Measurements from ENCODE around the gene ACE.
A peak's percentile ranks its signal among the peaks of the same experiment; 100 is the strongest.

ACE gene

DNA sequence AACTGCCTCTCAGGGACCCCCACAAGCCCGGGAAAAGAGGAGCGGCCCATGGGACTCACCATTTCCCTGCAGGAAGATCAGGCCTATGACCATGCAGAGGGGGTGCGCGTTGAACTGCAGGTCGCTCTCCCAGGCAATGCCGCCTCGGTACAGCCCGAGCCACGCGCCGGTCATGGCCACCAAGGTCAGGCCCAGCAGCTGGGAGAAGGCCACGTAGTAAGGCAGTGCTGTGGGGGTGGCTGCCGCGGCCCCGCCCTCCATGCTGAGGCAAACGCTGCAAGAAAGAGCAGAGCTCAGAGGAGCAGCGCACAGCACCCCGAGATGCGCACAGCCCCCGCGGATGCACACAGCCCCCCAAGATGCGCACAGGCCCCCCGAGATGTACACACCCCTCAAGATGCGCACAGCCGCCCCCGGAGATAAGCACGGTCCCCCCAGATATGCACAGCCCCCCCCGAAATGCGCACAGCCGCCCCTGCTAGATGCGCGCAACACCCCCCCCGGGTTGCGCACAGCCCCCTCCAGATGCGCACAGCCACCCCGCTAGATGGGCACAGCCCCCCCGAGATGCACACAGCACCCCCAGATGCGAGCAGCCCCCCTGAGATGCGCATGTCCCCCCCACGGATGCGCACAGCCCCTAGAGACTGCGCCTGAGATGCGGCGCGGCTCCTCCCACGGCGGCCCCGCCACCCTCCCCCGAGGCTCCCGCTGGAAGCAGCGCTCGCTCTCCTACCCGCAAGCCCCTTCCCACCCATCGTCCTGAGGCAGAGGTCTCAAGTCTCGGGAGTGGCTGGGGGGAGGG, 39.4 kb upstream of the ACE start:
- TF ChIP-seq, protein P1, sequence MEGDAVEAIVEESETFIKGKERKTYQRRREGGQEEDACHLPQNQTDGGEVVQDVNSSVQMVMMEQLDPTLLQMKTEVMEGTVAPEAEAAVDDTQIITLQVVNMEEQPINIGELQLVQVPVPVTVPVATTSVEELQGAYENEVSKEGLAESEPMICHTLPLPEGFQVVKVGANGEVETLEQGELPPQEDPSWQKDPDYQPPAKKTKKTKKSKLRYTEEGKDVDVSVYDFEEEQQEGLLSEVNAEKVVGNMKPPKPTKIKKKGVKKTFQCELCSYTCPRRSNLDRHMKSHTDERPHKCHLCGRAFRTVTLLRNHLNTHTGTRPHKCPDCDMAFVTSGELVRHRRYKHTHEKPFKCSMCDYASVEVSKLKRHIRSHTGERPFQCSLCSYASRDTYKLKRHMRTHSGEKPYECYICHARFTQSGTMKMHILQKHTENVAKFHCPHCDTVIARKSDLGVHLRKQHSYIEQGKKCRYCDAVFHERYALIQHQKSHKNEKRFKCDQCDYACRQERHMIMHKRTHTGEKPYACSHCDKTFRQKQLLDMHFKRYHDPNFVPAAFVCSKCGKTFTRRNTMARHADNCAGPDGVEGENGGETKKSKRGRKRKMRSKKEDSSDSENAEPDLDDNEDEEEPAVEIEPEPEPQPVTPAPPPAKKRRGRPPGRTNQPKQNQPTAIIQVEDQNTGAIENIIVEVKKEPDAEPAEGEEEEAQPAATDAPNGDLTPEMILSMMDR (IDR thresholded peaks at IDR 0.05): no peak
- H3K36me3 ChIP-seq: no peaks in the 10 kb centered on the region
- H3K27ac ChIP-seq: no peak overlapping the region
- peaks cover 2 to 13% of the 10 kb centered on the region in 2 experiments for H3K4me1 ChIP-seq (ENCODE audit: control insufficient read depth in 1 of 2, insufficient read depth in 1 of 2, low read depth in 1 of 2, low read length in 1 of 2)
- H3K27me3 ChIP-seq: peaks cover 75% of the 10 kb centered on the region
- H3K9me3 ChIP-seq: no peaks in the 10 kb centered on the region
- H3K4me3 ChIP-seq (ENCODE audit: low read depth in 1 of 2, low read length in 1 of 2): no peak overlapping the region

DNA sequence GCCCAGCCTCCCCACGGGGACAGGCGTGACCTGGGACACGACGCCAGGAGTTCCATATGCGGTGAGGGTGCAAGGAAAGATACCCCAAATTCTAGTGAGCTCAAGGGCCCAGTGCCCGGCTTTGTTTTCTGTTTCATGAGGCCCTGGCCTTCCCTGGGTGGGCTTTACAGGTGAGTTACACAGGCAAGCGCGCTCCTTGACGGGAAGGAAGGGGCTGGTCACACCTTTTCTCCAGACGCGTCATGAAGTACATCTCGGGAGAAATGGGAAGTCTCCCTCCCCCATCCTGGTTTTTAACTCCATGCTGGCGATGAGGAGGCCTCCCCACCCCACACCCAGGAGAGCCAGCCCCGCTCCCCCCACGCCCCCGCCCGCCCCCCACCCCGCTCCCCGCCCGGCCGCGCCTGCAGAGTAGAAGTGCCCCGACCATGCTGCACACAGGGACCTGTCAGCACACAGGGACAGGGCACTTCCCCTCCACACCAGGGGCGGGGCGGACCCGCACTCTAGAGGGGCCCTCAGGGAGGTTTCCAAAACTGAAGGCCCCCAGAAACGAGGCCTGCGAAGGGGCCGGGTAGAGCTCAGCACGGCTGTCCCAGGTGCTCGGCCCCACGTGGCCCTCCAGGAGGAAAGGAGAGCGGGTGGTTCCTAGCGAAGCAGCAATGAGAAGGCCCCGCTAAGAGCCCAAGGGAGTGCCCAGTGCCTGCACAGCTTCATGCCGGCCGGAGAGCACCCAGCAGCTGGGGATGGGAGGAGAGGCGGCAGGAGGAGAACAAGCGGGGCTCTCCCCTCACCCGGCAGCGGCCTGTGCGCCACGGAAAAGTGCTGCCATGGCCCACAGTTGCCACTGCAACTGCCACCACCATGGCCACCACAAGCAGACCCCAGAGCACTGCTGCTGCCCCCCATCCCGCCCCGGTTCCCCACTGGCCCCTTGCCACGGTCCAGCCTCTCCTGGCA, 38.5 kb upstream of the ACE start:
- peaks cover 73% of the 10 kb centered on the region for H3K27me3 ChIP-seq
- H3K27ac ChIP-seq: no peak overlapping the region
- no peaks in the 10 kb centered on the region for H3K9me3 ChIP-seq
- H3K36me3 ChIP-seq: no peaks in the 10 kb centered on the region
- TF ChIP-seq, protein P1 (IDR thresholded peaks at IDR 0.05): no peak
- H3K4me1 ChIP-seq (ENCODE audit: control insufficient read depth in 1 of 2, insufficient read depth in 1 of 2, low read depth in 1 of 2, low read length in 1 of 2): peaks cover 2 to 13% of the 10 kb centered on the region in 2 experiments
- no peak overlapping the region for H3K4me3 ChIP-seq (ENCODE audit: low read depth in 1 of 2, low read length in 1 of 2)

DNA sequence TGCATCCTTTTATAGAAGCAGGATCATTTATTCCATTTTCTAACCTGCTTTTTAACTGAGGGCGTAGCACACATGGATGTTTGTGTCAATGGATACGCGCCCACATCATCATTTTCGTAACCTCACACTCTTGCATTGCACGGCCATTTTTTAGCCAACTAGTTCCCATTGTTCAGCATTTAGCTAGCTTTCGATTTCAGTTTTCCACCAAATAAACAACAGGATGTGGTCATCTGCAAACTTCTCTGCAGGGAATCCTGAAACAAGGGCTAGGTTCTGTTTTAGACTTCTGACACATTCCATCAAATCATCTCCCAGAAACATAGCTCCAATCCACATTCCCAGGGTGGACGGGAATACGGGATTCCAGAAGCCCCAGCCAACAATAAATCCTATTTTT, 37.2 kb upstream of the ACE start:
- H3K4me1 ChIP-seq (ENCODE audit: control insufficient read depth in 1 of 2, insufficient read depth in 1 of 2, low read depth in 1 of 2, low read length in 1 of 2): peaks cover 2 to 13% of the 10 kb centered on the region in 2 experiments

DNA sequence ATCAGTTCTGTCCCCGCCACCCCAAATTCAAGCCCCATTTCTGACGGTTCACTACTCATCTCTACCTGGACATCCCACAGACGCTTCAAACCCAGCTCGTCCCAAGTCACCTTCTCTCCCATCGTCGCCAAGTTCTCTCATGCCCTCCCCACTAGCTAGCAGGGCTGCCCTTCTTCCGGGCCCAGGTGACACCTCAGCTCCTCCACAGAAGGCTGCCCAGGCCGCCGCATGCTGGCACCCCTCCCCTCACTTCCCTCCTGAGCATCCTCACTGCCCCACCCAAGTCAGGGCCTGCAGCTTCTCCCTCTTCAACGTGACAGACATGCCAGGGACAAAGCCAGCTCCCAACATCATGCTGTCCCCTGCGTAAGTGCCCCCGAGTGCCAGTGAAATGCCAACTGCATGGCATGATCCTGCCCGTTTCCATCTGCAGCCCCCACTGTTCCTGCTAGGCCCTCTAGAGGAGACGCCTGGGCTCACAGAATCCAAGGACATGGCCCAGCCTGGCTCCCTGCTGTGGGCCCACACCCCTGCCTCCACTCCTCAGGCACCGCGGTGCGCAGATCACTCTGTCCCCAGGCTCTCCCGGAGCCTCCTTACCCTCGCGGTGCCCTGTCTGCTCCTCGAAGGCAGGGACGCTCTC, 36.6 kb upstream of the ACE start:
- H3K9me3 ChIP-seq: no peaks in the 10 kb centered on the region
- H3K27me3 ChIP-seq: peaks cover 73% of the 10 kb centered on the region
- H3K4me1 ChIP-seq (ENCODE audit: control insufficient read depth in 1 of 2, insufficient read depth in 1 of 2, low read depth in 1 of 2, low read length in 1 of 2): peaks cover 0 to 8% of the 10 kb centered on the region in 2 experiments
- TF ChIP-seq, protein P1 (IDR thresholded peaks at IDR 0.05): no peak
- no peak overlapping the region for H3K4me3 ChIP-seq (ENCODE audit: low read depth in 1 of 2, low read length in 1 of 2)
- no peaks in the 10 kb centered on the region for H3K36me3 ChIP-seq
- H3K27ac ChIP-seq: peak overlapping the region; percentile 71

More for the DNA sequence above, 37.2 kb upstream of the ACE start:
- Histone ChIP-seq H3K36me3 (no peaks in the 10 kb centered on the region), H3K27ac (peak overlapping the region; percentile 71), H3K4me3 (ENCODE audit: low read depth in 1 of 2, low read length in 1 of 2) (no peak overlapping the region), H3K9me3 (no peaks in the 10 kb centered on the region), H3K27me3 (peaks cover 73% of the 10 kb centered on the region)
- TF ChIP-seq, protein P1 (IDR thresholded peaks at IDR 0.05): no peak

DNA sequence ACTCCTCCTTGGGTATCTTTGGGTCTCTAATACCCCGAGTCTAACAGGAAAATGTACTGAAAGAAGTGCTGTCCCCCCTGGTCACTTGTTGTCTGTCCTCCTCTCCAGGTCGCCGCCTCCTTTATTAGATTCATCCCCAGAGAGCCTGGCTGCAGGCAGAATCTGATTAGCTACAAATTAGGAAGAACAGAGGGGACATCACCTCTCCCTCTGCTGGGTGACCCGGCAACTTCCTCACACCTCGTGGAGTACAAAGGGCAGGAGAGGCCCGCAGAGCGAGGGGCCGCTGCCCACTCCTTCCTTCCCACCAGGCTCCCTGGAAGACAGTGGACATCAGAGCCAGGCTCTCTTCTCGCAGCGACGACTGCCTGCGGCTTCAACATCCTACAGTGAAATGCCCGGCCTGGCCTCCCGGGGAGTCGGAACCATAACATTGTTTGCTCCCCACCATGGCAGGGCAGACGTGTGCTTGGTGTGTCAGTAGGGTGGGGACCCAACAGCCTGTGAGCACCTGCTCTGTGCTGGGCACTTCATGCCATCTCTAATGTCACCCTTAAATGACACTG, 36.0 kb upstream of the ACE start:
- TF ChIP-seq, protein P1 (IDR thresholded peaks at IDR 0.05): no peak
- Histone ChIP-seq H3K36me3 (no peaks in the 10 kb centered on the region), H3K4me1 (ENCODE audit: control insufficient read depth in 1 of 2, insufficient read depth in 1 of 2, low read depth in 1 of 2, low read length in 1 of 2) (peaks cover 4 to 13% of the 10 kb centered on the region in 2 experiments), H3K4me3 (ENCODE audit: low read depth in 1 of 2, low read length in 1 of 2) (no peak overlapping the region), H3K27ac (no peak overlapping the region), H3K27me3 (peaks cover 73% of the 10 kb centered on the region), H3K9me3 (no peaks in the 10 kb centered on the region)
